HUES48 (cell line): ENCODE measurements around the gene APOF.
"Not testable (repeated sequence)": the region's sequence is repeated elsewhere in the genome, so short reads cannot be mapped to it uniquely, and the experiment has no call there.

Experiments
- H3K27ac ChIP-seq: one replicate; pipeline ENCODE4 v1.7.0; 2013; ENCODE audit warnings: low read depth, low read length, inconsistent platforms
- H3K27me3 ChIP-seq: 2 replicates; pipeline ENCODE4 v1.6.1; 2013; ENCODE audit warnings: mild to moderate bottlenecking, low read length; ENCODE audit not compliant: control insufficient read depth, insufficient read depth
- H3K36me3 ChIP-seq: 2 replicates; pipeline ENCODE4 v1.6.1; 2013; ENCODE audit warnings: low read length; ENCODE audit not compliant: control insufficient read depth, insufficient read depth
- H3K4me1 ChIP-seq: 2 replicates; pipeline ENCODE4 v1.6.1; 2013; ENCODE audit warnings: mild to moderate bottlenecking, low read length; ENCODE audit not compliant: control insufficient read depth, insufficient read depth
- H3K4me3 ChIP-seq: 2 replicates; pipeline ENCODE4 v1.5.1; 2013; ENCODE audit warnings: mild to moderate bottlenecking, low read depth, low read length
- H3K9ac ChIP-seq: 2 replicates; pipeline ENCODE4 v1.6.1; 2013; ENCODE audit warnings: mild to moderate bottlenecking, low read depth, low read length, moderate library complexity
- H3K9me3 ChIP-seq: 2 replicates; pipeline ENCODE4 v1.6.1; 2013; ENCODE audit warnings: low read length; ENCODE audit not compliant: control insufficient read depth, insufficient read depth

APOF gene

DNA sequence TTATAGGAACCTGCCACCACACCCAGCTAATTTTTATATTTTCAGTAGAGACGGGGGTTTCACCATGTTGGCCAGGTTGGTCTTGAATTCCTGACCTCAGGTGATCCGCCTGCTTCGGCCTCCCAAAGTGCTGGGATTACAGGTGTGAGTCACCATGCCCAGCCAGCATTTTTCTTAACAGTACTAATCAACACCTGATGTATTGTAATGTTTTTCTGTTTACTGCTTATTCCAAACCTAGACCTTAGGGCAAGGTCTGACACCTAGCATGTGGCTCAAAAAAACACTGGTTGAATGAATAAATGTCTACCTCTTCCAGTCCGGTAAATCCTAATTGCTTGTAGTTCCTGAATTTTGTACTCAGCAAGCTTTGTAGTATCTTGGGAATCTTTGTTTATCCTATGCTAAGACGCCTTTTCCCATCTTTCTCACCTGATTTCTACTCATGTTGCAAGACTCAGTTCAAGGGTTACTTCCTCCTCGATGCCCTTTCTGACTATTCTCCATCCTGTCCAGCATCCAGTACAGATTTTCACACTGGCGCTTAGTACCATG lies 31.6 kb downstream of the APOF start:
- Histone ChIP-seq H3K9me3 (no peaks in the 10 kb centered on the region), H3K27me3 (no peaks in the 10 kb centered on the region), H3K9ac (no peak overlapping the region), H3K27ac (no peak overlapping the region), H3K4me1 (peaks cover 7% of the 10 kb centered on the region), H3K36me3 (peaks cover 21% of the 10 kb centered on the region), H3K4me3 (no peak overlapping the region)

DNA sequence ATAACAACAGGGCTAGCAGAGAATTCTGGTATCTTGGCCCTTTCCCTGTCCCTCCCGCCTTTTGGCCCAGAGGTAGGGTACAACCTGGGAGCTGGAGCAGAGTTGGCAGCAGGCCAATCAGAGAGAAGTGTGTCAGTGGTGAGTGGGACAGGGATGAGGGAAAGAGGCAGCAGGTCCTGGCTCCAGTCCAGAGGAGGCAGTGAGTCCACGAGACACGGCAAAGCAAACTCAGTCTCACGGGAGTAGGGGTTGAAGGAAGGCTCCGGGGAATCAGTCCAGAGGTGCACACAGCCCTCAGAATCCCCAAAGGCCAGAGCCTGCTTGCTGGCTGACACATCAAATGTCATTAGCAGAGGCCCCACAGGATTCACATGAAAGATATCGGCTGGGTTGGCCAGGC lies 36.1 kb downstream of the APOF start:
- no peak overlapping the region for H3K27ac ChIP-seq
- H3K9me3 ChIP-seq: no peaks in the 10 kb centered on the region
- H3K9ac ChIP-seq: no peak overlapping the region
- no peak overlapping the region for H3K4me3 ChIP-seq
- no peaks in the 10 kb centered on the region for H3K27me3 ChIP-seq
- no peaks in the 10 kb centered on the region for H3K4me1 ChIP-seq
- H3K36me3 ChIP-seq: peaks cover 53% of the 10 kb centered on the region

DNA sequence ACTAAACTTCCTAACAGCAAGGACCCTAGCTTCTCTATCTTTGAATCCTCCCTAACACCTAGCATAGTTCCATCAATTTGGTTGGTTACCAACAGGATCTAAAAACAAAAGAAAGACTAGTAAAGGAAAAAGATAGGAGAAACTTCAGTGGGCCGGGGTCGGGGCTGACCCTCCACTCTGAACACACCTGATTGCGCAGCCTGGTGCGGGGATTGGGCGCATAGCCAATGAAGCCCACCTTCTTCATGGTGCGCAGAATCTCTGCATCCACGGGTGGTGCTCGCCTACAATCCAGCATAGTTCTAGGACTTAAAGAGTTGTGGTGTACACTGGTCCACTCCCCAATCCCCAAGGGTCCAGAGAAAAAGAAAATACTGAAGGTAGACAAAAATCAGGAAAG lies 36.5 kb downstream of the APOF start:
- no peak overlapping the region for H3K27ac ChIP-seq
- H3K9me3 ChIP-seq: no peaks in the 10 kb centered on the region

DNA sequence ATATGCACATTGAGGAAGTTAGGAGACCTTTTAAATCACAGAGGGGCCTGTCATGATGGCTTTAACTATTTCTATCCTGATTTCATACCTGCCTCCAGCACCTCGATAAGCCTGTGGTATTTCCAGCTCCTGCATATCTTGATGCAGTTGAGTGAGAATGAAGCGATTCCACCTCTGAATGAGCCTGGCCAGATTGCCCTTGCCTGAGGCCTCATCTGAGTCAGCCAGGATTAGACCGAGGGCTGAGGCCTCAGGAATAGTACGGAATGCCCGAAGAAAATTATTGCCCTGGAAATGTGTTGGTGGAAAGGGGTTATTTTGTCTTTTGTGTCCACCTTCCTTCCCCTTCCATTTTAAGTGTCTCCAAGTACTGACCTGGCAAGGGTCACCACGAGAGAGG lies 38.5 kb downstream of the APOF start:
- H3K27ac ChIP-seq: no peak overlapping the region
- H3K36me3 ChIP-seq: peaks cover 60% of the 10 kb centered on the region
- no peak overlapping the region for H3K9ac ChIP-seq

More for the DNA sequence above, 36.5 kb downstream of the APOF start:
- Histone ChIP-seq H3K36me3 (peaks cover 53% of the 10 kb centered on the region), H3K27me3 (no peaks in the 10 kb centered on the region), H3K4me3 (no peak overlapping the region), H3K9ac (no peak overlapping the region), H3K4me1 (no peaks in the 10 kb centered on the region)

DNA sequence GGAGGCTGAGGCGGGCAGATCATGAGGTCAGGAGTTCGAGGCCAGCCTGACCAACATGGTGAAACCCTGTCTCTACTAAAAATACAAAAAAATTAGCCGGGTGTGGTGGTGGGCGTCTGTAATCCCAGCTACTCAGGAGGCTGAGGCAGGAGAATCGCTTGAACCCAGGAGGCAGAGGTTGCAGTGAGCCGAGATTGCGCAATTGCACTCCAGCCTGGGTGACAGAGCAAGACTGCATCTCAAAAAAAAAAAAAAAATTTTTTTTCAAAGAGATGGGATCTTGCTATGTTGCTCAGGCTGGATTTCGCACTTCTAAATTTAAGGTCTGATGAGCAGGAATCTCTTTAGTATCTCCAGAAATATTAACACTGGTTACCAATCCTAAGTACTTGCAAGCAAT lies 41.0 kb downstream of the APOF start:
- H3K4me3 ChIP-seq: not testable (repeated sequence)

More for the DNA sequence above, 38.5 kb downstream of the APOF start:
- no peaks in the 10 kb centered on the region for H3K27me3 ChIP-seq
- no peaks in the 10 kb centered on the region for H3K4me1 ChIP-seq
- H3K4me3 ChIP-seq: no peak overlapping the region
- no peaks in the 10 kb centered on the region for H3K9me3 ChIP-seq

DNA sequence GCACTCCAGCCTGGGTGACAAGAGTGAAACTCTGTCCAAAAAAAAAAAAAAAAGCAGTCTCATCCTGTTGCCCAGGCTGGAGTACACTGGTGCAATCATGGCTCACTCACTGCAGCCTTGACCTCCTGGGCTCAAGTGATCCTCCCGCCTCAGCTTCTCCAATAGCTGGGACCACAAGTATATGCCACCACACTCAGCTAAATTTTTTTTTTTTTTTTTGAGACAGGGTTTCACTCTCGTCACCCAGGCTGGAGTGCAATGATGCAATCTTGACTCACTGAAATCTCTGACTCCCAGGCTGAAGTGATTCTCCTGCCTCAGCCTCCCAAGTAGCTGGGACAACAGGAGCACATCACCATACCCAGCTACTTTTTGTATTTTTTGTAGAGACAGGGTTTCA lies 41.6 kb downstream of the APOF start:
- Histone ChIP-seq H3K36me3 (peaks cover 43% of the 10 kb centered on the region), H3K4me1 (no peaks in the 10 kb centered on the region)

More for the DNA sequence above, 41.0 kb downstream of the APOF start:
- not testable (repeated sequence) for H3K27ac ChIP-seq, H3K9ac ChIP-seq, H3K9me3 ChIP-seq, H3K27me3 ChIP-seq, H3K4me1 ChIP-seq
- H3K36me3 ChIP-seq: peaks cover 49% of the 10 kb centered on the region

DNA sequence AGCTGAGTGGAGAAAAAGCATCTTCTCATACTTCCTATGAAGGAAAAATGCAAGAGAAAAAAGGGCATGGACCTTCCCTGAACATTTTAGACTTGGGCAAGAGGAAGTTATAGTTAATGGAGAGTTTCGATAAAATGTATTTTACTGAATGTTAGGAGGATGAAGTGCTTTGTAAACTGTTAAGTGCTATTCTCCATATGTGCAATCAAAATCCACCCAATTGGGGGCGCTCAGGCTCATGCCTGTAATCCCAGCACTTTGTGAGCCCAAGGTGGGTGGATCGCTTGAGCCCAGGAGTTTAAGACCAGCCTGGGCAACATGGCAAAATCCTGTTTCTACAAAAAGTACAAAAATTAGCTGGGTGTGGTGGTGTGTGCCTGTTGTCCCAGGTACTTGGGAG lies 45.0 kb downstream of the APOF start:
- no peak overlapping the region for H3K9ac ChIP-seq
- no peaks in the 10 kb centered on the region for H3K9me3 ChIP-seq
- no peaks in the 10 kb centered on the region for H3K27me3 ChIP-seq
- H3K4me1 ChIP-seq: 0 out of 2 replicates have a peak, but pooled peaks cover 2% of the 10 kb centered on the region
- no peak overlapping the region for H3K27ac ChIP-seq
- peaks cover 32% of the 10 kb centered on the region for H3K36me3 ChIP-seq
- no peak overlapping the region for H3K4me3 ChIP-seq

More for the DNA sequence above, 41.6 kb downstream of the APOF start:
- H3K9ac ChIP-seq: no peak overlapping the region
- no peak overlapping the region for H3K4me3 ChIP-seq
- H3K9me3 ChIP-seq: no peaks in the 10 kb centered on the region
- H3K27ac ChIP-seq: no peak overlapping the region
- H3K27me3 ChIP-seq: no peaks in the 10 kb centered on the region

DNA sequence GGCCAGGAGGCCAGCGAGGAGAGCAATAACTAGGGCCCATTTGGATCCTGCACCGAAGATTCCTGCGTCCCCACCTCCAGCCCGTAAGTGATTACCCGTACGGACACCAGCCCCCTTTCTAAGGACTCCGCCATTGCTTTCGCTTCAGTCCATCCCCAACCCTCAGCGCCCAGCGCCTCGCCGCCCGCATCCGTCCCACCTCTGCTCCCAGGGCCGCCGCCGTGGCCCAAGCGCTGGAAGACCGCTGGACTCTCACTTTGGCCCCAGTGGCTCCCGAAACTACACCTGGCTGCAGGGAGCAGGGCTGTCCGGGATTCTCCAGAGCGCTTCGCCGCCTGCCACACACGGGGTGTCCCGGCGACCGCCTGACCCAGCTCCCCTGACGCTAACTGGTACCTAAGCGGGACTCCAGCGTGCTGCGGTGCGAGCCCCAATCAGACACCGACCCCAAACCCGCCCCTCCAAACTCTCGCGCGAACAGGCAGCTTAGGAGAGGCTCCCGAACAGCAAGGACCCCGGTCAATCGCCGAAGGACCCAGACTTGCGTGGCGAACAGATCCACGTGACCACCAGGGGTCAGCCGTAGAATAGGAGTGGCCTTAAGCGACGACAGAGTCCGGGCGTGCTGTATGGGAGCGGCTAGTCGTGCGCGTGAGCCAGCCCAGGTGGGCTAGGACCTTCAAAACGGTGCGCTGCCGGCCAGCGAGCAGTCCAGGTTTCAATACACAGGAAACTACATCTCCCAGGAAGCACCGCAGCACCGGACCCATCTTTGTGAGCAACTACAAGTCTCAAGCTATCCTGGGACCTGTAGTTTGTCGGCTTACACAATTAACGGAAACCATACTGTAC lies 46.8 kb downstream of the APOF start, which contains the start of gene CNPY2:
Gene CNPY2 (minus strand): TSS at position 367 of the 852 bp plus-strand sequence. CDS start 771 bp downstream, outside the sequence.
- Histone ChIP-seq H3K27me3 (no peaks in the 10 kb centered on the region), H3K9me3 (no peaks in the 10 kb centered on the region), H3K4me3 (peak within 1 kb of the TSS; percentile 96), H3K4me1 (0 out of 2 replicates have a peak, but pooled peaks cover 2% of the 10 kb centered on the region), H3K9ac (peak within 1 kb of the TSS; percentile 94), H3K36me3 (peaks cover 37% of the 10 kb centered on the region), H3K27ac (peak within 1 kb of the TSS; percentile 89)

DNA sequence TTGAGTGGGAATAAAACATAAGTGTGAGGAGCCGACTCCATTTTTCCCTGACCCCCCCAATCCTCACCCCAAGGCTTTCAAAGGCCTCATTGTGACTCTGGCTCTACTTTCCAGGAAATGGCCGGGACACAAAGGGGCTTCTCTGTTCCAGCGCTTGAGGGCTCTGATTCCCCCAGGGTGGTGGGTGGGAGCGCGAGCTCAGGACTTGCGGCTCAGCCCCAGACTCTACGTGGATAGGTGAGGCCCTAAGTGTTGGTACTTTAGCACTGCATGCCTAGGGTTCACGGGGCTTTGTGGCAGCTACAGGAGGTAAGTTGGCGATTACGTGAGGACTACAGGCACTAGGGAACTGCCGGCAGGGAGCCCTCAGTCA lies 47.4 kb downstream of the APOF start:
- H3K36me3 ChIP-seq: peaks cover 43% of the 10 kb centered on the region
- peak overlapping the region; percentile 96 for H3K4me3 ChIP-seq
- H3K9me3 ChIP-seq: no peaks in the 10 kb centered on the region
- no peaks in the 10 kb centered on the region for H3K27me3 ChIP-seq
- H3K9ac ChIP-seq: peak overlapping the region; percentile 94
- H3K4me1 ChIP-seq: 0 out of 2 replicates have a peak, but pooled peaks cover 2% of the 10 kb centered on the region
- peak overlapping the region; percentile 89 for H3K27ac ChIP-seq

DNA sequence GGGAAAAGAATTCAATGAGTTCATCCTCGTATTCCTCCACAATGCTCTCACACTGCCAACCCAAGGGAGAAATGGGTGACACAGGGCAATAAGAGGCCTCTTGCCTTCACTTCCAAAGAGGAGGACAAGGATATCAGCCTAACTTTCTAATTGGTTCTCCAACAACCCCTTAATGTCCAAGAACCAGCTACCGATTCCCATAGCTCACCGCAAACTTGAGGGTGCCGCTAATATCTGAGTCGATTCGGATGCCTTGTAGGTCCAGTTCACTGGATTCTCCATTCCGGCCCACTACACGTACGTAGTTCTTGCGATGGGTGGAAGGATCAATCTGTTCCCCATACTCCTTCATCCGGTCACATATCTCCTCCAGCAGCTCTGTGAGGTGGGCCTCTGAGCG lies 51.7 kb downstream of the APOF start:
- Histone ChIP-seq H3K9ac (no peak overlapping the region), H3K4me3 (no peak overlapping the region), H3K9me3 (no peaks in the 10 kb centered on the region), H3K27me3 (no peaks in the 10 kb centered on the region), H3K27ac (no peak overlapping the region), H3K36me3 (peaks cover 68% of the 10 kb centered on the region), H3K4me1 (0 out of 2 replicates have a peak, but pooled peaks cover 2% of the 10 kb centered on the region)
